AG09319 (cell line): ENCODE measurements around the gene RPN2.

Experiments
- DNase-seq: peaks from one replicate; pipeline ENCODE4 v3.0.0-alpha.2; 2010; ENCODE audit warnings: low read depth; ENCODE audit errors: extremely low read depth
- CTCF ChIP-seq: IDR thresholded peaks from 2 replicates; pipeline ENCODE4 v1.5.1; 2011; ENCODE audit warnings: low read depth, mild to moderate bottlenecking, inconsistent platforms, low read length, moderate library complexity

The RPN2 gene

GRCh38 chr20:37243076-37243936 lies 64.2 kb downstream of the RPN2 start:
- TF ChIP-seq CTCF: no peak; the same call in 1 of the 2 replicates
- no peak for DNase-seq

GRCh38 chr20:37243937-37244571 lies 64.9 kb downstream of the RPN2 start:
- no peak for TF ChIP-seq CTCF
- no peak for DNase-seq

- no peak for DNase-seq
- no peak for TF ChIP-seq CTCF
These were observed 65.4 kb downstream of the RPN2 start for GRCh38 chr20:37244572-37244957.

- no peak for DNase-seq
These were observed 66.4 kb downstream of the RPN2 start for GRCh38 chr20:37245216-37246150.

GRCh38 chr20:37246736-37247135 lies 67.6 kb downstream of the RPN2 start:
- no peak for DNase-seq
- TF ChIP-seq CTCF: no peak

More at GRCh38 chr20:37245216-37246150, 66.4 kb downstream of the RPN2 start:
- TF ChIP-seq CTCF: no peak

GRCh38 chr20:37247547-37247946 lies 68.4 kb downstream of the RPN2 start:
- TF ChIP-seq CTCF: no peak
- no peak for DNase-seq

- DNase-seq: no peak
- no peak for TF ChIP-seq CTCF
These were observed 70.2 kb downstream of the RPN2 start for GRCh38 chr20:37249304-37249703.
